Measurements from ENCODE around the gene FAM149B1.
"Not testable (repeated sequence)": the region's sequence is repeated elsewhere in the genome, so short reads cannot be mapped to it uniquely, and the experiment has no call there.

The FAM149B1 gene

GRCh38 chr10:73238990-73239566 lies 71.2 kb downstream of the FAM149B1 start:
- no peak for DNase-seq

GRCh38 chr10:73239908-73240307 lies 72.0 kb downstream of the FAM149B1 start:
- no peak for DNase-seq

- DNase-seq: no peak
Measured at GRCh38 chr10:73244866-73245477, 77.1 kb downstream of the FAM149B1 start.

GRCh38 chr10:73246322-73246645 lies 78.4 kb downstream of the FAM149B1 start:
- no peak for DNase-seq

GRCh38 chr10:73246646-73247508 lies 79.0 kb downstream of the FAM149B1 start, which contains the start of gene DNAJC9:
TSS of gene DNAJC9 (minus strand) at chr10:73247255. CDS start at chr10:73247189, 66 bp downstream.
- DNase-seq: peak; percentile 82

GRCh38 chr10:73247509-73248258 lies 79.8 kb downstream of the FAM149B1 start:
- DNase-seq: no peak

- DNase-seq: no peak
Measured at GRCh38 chr10:73248259-73248724, 80.4 kb downstream of the FAM149B1 start.

- DNase-seq: no peak
Measured at GRCh38 chr10:73251683-73252444, 83.9 kb downstream of the FAM149B1 start.

GRCh38 chr10:73252445-73253224 lies 84.7 kb downstream of the FAM149B1 start, which contains the start of gene MRPS16:
TSS of gene MRPS16 (minus strand) at chr10:73252644. CDS start at chr10:73252482, 162 bp downstream.
- DNase-seq: peak; percentile 92

GRCh38 chr10:73253225-73253555 lies 85.3 kb downstream of the FAM149B1 start:
- no peak for DNase-seq

- not testable (repeated sequence) for DNase-seq
Measured at GRCh38 chr10:73258612-73259011, 90.7 kb downstream of the FAM149B1 start.

- DNase-seq: no peak
Measured at GRCh38 chr10:73261362-73261995, 93.6 kb downstream of the FAM149B1 start.

- no peak for DNase-seq
Measured at GRCh38 chr10:73262105-73262730, 94.3 kb downstream of the FAM149B1 start.

- no peak for DNase-seq
Measured at GRCh38 chr10:73262880-73263555, 95.1 kb downstream of the FAM149B1 start.

- no peak for DNase-seq
Measured at GRCh38 chr10:73263693-73264347, 95.9 kb downstream of the FAM149B1 start.

- no peak for DNase-seq
Measured at GRCh38 chr10:73264423-73264822, 96.5 kb downstream of the FAM149B1 start.

- DNase-seq: no peak
Measured at GRCh38 chr10:73281097-73281496, 113.2 kb downstream of the FAM149B1 start.

GRCh38 chr10:73287441-73287840 lies 119.5 kb downstream of the FAM149B1 start:
- no peak for DNase-seq

- no peak for DNase-seq
Measured at GRCh38 chr10:73289958-73290357, 122.0 kb downstream of the FAM149B1 start.
